ENCODE measurements around the gene ALDH7A1.
A peak's percentile ranks its signal among the peaks of the same experiment; 100 is the strongest.

The ALDH7A1 gene

DNA sequence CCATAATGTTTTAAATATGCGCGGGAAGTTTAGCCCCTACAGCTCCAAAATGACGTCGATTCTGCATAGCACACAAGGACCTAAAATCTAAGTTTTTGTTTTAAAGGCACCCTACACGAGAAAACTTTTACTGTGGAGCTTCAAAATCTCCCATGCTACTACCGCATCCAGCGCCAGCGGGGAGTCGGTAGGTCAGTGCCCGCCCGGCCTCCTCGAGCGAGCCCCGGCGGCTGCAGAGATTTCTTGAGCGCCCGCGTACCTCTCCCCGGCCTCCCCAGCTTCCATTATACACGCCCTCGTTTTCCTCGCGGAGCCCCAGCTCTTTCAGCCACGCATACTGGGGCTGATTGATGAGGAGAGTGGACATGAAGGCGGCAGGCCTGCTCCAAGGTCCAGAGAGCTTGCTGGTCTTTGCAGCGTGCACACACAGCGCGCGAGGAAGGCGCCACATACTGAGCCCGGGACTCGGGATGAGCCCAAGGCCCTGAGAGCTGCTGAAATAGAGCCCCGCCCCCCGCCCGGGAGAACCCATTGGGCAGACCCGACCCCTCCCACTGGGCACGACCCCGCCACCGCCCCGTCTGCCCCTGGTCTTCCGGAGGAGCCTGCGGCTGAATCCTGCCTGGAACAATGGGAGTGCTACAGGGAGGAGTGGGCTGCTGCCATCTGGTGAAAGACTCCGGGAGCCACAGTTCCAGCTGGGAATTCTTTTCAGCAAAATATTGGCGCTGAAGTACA is at the start of gene ALDH7A1:
Gene ALDH7A1, minus strand, starts transcription at position 472 of the 738 bp plus-strand sequence. Its CDS starts 21 bp downstream, at position 451.
- no peaks in the 10 kb centered on the region for H3K9me2 ChIP-seq (replicated peaks; ENCODE audit: insufficient read depth, low read length)
- no peaks in the 10 kb centered on the region for H3K4me1 ChIP-seq (ENCODE audit: low read length)
- no peaks in the 10 kb centered on the region for H3K27me3 ChIP-seq (replicated peaks; ENCODE audit: insufficient read depth, low read length)
- H3K9ac ChIP-seq (ENCODE audit: low read length) = no peak within 1 kb of the TSS
- no peaks in the 10 kb centered on the region for H3K9me3 ChIP-seq (replicated peaks; ENCODE audit: insufficient read depth, low read length)
- H3K79me2 ChIP-seq (ENCODE audit: low read length) = no peaks in the 10 kb centered on the region
- no peaks in the 10 kb centered on the region; the same call in 1 of the 2 replicates for H3F3A ChIP-seq (ENCODE audit: insufficient read depth, low read length)
- no peak for TF ChIP-seq EZH2 (optimal IDR thresholded peaks at IDR 0.05; ENCODE audit: low read depth, low read length)
- no peak for TF ChIP-seq EZH2phosphoT487 (IDR thresholded peaks at IDR 0.05; ENCODE audit: low read length)
- TF ChIP-seq CTCF (IDR thresholded peaks at IDR 0.05; ENCODE audit: low read length) = no peak
- H3K27ac ChIP-seq (ENCODE audit: low read length) = no peak within 1 kb of the TSS
- H3K36me3 ChIP-seq (replicated peaks; ENCODE audit: insufficient read depth, low read length) = no peaks in the 10 kb centered on the region
- no peaks in the 10 kb centered on the region for H4K20me1 ChIP-seq (ENCODE audit: insufficient read depth, low read length)
- H2AFZ ChIP-seq (ENCODE audit: low read length) = peak within 1 kb of the TSS; percentile 16; the same call in 1 of the 2 replicates
- no peak within 1 kb of the TSS for H3K4me3 ChIP-seq (ENCODE audit: low read length)
- H3K4me2 ChIP-seq (ENCODE audit: low read depth, low read length) = peak within 1 kb of the TSS; percentile 33; the same call in 1 of the 2 replicates
- no peak for DNase-seq

GRCh38 chr5:126641387-126641786 is 46.4 kb upstream of the ALDH7A1 start:
- Histone ChIP-seq H3K27ac (ENCODE audit: low read length) (no peak overlapping the region), H3K27me3 (replicated peaks; ENCODE audit: insufficient read depth, low read length) (no peaks in the 10 kb centered on the region), H3K9me2 (replicated peaks; ENCODE audit: insufficient read depth, low read length) (no peaks in the 10 kb centered on the region), H3K9me3 (replicated peaks; ENCODE audit: insufficient read depth, low read length) (no peaks in the 10 kb centered on the region), H3K79me2 (ENCODE audit: low read length) (no peaks in the 10 kb centered on the region), H2AFZ (ENCODE audit: low read length) (no peak overlapping the region), H3K36me3 (replicated peaks; ENCODE audit: insufficient read depth, low read length) (no peaks in the 10 kb centered on the region), H3F3A (ENCODE audit: insufficient read depth, low read length) (no peaks in the 10 kb centered on the region), H4K20me1 (ENCODE audit: insufficient read depth, low read length) (no peaks in the 10 kb centered on the region), H3K4me3 (ENCODE audit: low read length) (no peak overlapping the region), H3K9ac (ENCODE audit: low read length) (no peak overlapping the region), H3K4me2 (ENCODE audit: low read depth, low read length) (no peak overlapping the region), H3K4me1 (ENCODE audit: low read length) (no peaks in the 10 kb centered on the region)
- no peak for TF ChIP-seq EZH2phosphoT487 (IDR thresholded peaks at IDR 0.05; ENCODE audit: low read length)
- TF ChIP-seq EZH2 (optimal IDR thresholded peaks at IDR 0.05; ENCODE audit: low read depth, low read length) = no peak
- no peak for TF ChIP-seq CTCF (IDR thresholded peaks at IDR 0.05; ENCODE audit: low read length)
- DNase-seq = no peak

- H3K27ac ChIP-seq (ENCODE audit: low read length) = no peak overlapping the region
- H3K9me2 ChIP-seq (replicated peaks; ENCODE audit: insufficient read depth, low read length) = no peaks in the 10 kb centered on the region
- no peaks in the 10 kb centered on the region for H3K9me3 ChIP-seq (replicated peaks; ENCODE audit: insufficient read depth, low read length)
- H3K4me1 ChIP-seq (ENCODE audit: low read length) = no peaks in the 10 kb centered on the region
- DNase-seq = no peak
- no peak overlapping the region for H3K4me2 ChIP-seq (ENCODE audit: low read depth, low read length)
- TF ChIP-seq EZH2phosphoT487 (IDR thresholded peaks at IDR 0.05; ENCODE audit: low read length) (no peak), EZH2 (optimal IDR thresholded peaks at IDR 0.05; ENCODE audit: low read depth, low read length) (no peak), CTCF (IDR thresholded peaks at IDR 0.05; ENCODE audit: low read length) (no peak)
- no peak overlapping the region for H3K9ac ChIP-seq (ENCODE audit: low read length)
- no peaks in the 10 kb centered on the region for H4K20me1 ChIP-seq (ENCODE audit: insufficient read depth, low read length)
- no peak overlapping the region for H3K4me3 ChIP-seq (ENCODE audit: low read length)
- H3K27me3 ChIP-seq (replicated peaks; ENCODE audit: insufficient read depth, low read length) = no peaks in the 10 kb centered on the region
- no peak overlapping the region for H2AFZ ChIP-seq (ENCODE audit: low read length)
- H3K79me2 ChIP-seq (ENCODE audit: low read length) = no peaks in the 10 kb centered on the region
- no peaks in the 10 kb centered on the region for H3F3A ChIP-seq (ENCODE audit: insufficient read depth, low read length)
- no peaks in the 10 kb centered on the region for H3K36me3 ChIP-seq (replicated peaks; ENCODE audit: insufficient read depth, low read length)
Measured at GRCh38 chr5:126640866-126641265, 45.8 kb upstream of the ALDH7A1 start.
